ENCODE measurements around the gene SMIM41.
A peak's percentile ranks its signal among the peaks of the same experiment; 100 is the strongest.

The SMIM41 gene

DNA sequence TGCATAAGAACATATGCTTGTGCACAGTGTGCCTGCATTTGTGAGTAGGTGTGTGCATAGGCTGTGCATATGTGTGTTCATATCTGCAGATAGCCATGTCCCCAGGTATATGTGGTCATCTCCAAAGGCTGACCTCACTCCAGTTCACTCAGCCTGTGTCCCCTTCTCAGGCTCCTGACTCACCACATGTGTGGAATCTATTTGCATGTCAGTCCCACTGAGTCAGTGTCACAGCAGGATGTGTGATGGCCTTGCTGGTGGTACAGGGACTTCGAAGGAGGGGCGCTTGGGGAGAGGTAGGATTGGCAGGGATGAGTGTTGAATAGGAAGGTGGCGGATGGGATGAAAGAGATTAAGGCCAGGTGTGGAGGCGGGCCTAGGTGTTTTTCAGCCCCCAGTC is 76.8 kb downstream of the SMIM41 start:
- no peak overlapping the region for H3K4me3 ChIP-seq (replicated peaks; ENCODE audit: insufficient read depth, low read length)
- DNase-seq (ENCODE audit: low read depth in 1 of 2, low spot score in 1 of 2) = no peak
- no peak overlapping the region for H3K27ac ChIP-seq (replicated peaks)
- TF ChIP-seq, protein P1, sequence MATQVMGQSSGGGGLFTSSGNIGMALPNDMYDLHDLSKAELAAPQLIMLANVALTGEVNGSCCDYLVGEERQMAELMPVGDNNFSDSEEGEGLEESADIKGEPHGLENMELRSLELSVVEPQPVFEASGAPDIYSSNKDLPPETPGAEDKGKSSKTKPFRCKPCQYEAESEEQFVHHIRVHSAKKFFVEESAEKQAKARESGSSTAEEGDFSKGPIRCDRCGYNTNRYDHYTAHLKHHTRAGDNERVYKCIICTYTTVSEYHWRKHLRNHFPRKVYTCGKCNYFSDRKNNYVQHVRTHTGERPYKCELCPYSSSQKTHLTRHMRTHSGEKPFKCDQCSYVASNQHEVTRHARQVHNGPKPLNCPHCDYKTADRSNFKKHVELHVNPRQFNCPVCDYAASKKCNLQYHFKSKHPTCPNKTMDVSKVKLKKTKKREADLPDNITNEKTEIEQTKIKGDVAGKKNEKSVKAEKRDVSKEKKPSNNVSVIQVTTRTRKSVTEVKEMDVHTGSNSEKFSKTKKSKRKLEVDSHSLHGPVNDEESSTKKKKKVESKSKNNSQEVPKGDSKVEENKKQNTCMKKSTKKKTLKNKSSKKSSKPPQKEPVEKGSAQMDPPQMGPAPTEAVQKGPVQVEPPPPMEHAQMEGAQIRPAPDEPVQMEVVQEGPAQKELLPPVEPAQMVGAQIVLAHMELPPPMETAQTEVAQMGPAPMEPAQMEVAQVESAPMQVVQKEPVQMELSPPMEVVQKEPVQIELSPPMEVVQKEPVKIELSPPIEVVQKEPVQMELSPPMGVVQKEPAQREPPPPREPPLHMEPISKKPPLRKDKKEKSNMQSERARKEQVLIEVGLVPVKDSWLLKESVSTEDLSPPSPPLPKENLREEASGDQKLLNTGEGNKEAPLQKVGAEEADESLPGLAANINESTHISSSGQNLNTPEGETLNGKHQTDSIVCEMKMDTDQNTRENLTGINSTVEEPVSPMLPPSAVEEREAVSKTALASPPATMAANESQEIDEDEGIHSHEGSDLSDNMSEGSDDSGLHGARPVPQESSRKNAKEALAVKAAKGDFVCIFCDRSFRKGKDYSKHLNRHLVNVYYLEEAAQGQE (IDR thresholded peaks at IDR 0.05; ENCODE audit: insufficient replicate concordance, low read depth) = no peak
- TF ChIP-seq GABPA (IDR thresholded peaks at IDR 0.05; ENCODE audit: low read depth) (no peak), POLR2AphosphoS5 (IDR thresholded peaks at IDR 0.05; ENCODE audit: low read depth) (no peak), SPI1 (IDR thresholded peaks at IDR 0.05; ENCODE audit: borderline replicate concordance, low read depth) (no peak)
- TF ChIP-seq, protein P2, sequence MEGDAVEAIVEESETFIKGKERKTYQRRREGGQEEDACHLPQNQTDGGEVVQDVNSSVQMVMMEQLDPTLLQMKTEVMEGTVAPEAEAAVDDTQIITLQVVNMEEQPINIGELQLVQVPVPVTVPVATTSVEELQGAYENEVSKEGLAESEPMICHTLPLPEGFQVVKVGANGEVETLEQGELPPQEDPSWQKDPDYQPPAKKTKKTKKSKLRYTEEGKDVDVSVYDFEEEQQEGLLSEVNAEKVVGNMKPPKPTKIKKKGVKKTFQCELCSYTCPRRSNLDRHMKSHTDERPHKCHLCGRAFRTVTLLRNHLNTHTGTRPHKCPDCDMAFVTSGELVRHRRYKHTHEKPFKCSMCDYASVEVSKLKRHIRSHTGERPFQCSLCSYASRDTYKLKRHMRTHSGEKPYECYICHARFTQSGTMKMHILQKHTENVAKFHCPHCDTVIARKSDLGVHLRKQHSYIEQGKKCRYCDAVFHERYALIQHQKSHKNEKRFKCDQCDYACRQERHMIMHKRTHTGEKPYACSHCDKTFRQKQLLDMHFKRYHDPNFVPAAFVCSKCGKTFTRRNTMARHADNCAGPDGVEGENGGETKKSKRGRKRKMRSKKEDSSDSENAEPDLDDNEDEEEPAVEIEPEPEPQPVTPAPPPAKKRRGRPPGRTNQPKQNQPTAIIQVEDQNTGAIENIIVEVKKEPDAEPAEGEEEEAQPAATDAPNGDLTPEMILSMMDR (IDR thresholded peaks at IDR 0.05; ENCODE audit: insufficient read depth, low read length) = no peak
- H3K27me3 ChIP-seq (ENCODE audit: insufficient read depth, poor library complexity, severe bottlenecking) = no peaks in the 10 kb centered on the region

DNA sequence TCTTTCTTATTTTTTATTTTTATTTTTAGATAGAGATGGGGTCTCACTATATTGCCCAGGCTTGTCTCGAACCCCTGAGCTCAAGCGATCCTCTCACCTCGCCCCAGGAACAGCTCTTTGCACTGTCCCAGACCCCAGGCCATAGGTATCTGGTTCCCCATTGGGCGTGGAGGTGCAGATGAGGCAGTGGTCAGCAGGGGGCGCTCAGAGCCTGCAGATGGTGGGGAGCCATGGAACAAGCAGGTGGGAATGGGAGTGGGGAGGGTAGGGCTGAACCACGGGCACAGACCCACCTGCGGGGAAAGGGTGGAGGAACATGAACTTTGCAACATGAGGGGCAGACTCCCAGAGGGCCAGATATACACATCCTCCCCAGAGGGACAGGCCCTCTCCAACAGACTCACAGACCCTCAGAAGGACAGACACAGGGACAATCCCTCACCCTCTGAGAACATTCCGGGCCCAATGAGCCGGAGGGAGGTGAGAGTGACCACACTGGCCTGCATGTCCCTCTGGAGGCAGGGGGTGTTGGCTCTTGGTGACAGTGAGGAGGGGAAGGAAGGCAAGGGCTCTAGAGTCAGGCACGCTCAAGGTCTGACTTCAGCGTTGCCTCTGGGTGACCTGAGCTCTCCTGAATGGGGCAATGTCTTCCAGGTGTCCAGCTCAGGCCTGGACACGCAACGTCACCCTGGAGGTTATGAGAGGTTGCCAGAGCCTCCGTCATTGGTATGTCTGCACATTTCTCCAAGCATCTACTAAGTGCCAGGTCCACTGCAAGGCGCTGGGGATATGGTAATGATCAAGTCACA is 77.5 kb downstream of the SMIM41 start:
- TF ChIP-seq, protein P2 (IDR thresholded peaks at IDR 0.05; ENCODE audit: insufficient read depth, low read length) = peak; percentile 85
- no peak for TF ChIP-seq POLR2AphosphoS5 (IDR thresholded peaks at IDR 0.05; ENCODE audit: low read depth)
- H3K27me3 ChIP-seq (ENCODE audit: insufficient read depth, poor library complexity, severe bottlenecking) = no peaks in the 10 kb centered on the region
- DNase-seq (ENCODE audit: low read depth in 1 of 2, low spot score in 1 of 2) = peak; percentile 41 to 68
- H3K27ac ChIP-seq (replicated peaks) = no peak overlapping the region
- H3K4me3 ChIP-seq (replicated peaks; ENCODE audit: insufficient read depth, low read length) = no peak overlapping the region

DNA sequence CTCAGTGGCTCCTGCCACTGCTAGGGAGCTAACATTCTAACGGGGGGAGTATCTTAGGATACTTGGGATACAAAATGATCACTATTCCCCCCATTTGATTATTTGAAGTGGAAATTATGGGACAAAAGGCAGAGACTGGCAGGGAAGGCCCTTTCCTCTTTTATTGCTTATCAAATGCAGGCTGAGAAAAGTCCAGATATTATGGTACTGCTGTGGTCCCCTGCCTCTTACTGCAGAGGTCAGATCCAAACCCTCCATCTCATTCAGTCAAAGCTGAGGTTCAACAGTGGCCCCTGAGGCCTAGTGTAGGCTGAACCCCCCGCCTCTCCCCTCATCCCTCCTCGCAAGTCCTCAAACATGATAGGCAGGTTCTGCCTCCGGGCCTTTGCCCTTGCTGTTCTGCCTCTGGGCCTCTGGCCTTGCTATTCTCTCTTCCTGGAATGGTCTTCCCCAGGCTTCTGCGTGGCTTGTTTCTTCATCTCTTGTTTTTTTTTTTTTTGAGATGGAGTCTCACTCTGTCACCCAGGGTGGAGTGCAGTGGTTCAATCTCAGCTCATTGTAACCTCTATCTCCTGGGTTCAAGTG is 78.2 kb downstream of the SMIM41 start:
- Histone ChIP-seq H3K4me3 (replicated peaks; ENCODE audit: insufficient read depth, low read length) (no peak overlapping the region), H3K27me3 (ENCODE audit: insufficient read depth, poor library complexity, severe bottlenecking) (no peaks in the 10 kb centered on the region), H3K27ac (replicated peaks) (no peak overlapping the region)
- TF ChIP-seq, protein P2 (IDR thresholded peaks at IDR 0.05; ENCODE audit: insufficient read depth, low read length) = no peak
- TF ChIP-seq, protein P1 (IDR thresholded peaks at IDR 0.05; ENCODE audit: insufficient replicate concordance, low read depth) = no peak
- DNase-seq (ENCODE audit: low read depth in 1 of 2, low spot score in 1 of 2) = no peak

Data from HL-60 (cell line).